Activated naive CD4-positive, alpha-beta T cell treated with anti-CD3 and anti-CD28 coated beads, Interleukin-2, amount 50 U/mL, for 72 hours (primary cell): ENCODE results near the gene FSIP1. TPM values are rescaled to one million over a fixed set of nuclear protein-coding genes. Genes with fewer than 3 reads are reported as not detected.

Source experiments
- ATAC-seq, 2 donors: fragments of 150-1000 bp; cut with Tn5 transposase; 2 replicates each; pipeline ENCODE4 v1.10.0; 2021; ENCODE audit warnings: mild to moderate bottlenecking in 2 of 2, moderate library complexity in 2 of 2
- DNase-seq, 2 donors: peaks; one replicate each; pipeline ENCODE4 v3.0.0; 2021 to 2022; ENCODE audit warnings: low spot score in 2 of 2
- H3K27ac Mint-ChIP-seq, 2 donors: one replicate each; pipeline ENCODE4 v1.8.0; 2022; ENCODE audit warnings: mild to moderate bottlenecking in 2 of 2, mixed read lengths in 2 of 2
- H3K36me3 Mint-ChIP-seq, 2 donors: one replicate each; pipeline ENCODE4 v1.8.0; 2022; ENCODE audit warnings: mixed read lengths in 2 of 2
- H3K9me3 Mint-ChIP-seq, 2 donors: one replicate each; pipeline ENCODE4 v1.8.0; 2022; ENCODE audit warnings: mixed read lengths in 2 of 2
- total RNA-seq, 2 donors: library from RNA; stranded (reverse); gene quantifications; one replicate each; pipeline ENCODE4 v1.2.3, GENCODE V29; 2022

The FSIP1 gene
- total RNA-seq, 2 donors from 2014 or later = 0.18 to 1.1 TPM

DNA sequence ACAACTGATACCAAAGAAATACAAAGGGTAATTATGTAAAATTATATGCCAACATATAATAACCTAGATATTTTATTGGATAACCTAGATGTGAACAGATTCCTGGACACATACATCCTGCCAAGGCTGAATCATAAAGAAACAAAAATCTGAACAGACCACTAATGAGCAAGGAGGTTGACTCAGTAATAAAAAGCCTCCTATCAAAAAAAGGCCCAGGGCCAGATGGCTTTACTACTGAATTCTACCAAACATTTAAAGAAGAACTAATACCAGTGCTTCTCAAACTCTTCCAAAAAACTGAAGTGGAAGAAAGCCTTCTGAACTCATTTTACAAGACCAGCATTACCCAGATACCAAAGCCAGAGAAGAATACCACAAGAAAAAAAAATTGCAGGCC, 169.4 kb downstream of the FSIP1 start:
- peaks cover 16 to 35% of the 10 kb centered on the region in 2 donors for H3K36me3 Mint-ChIP-seq
- no peak for DNase-seq
- peaks cover 22 to 26% of the 10 kb centered on the region in 2 donors for H3K9me3 Mint-ChIP-seq
- no peak for ATAC-seq
- H3K27ac Mint-ChIP-seq = no peak overlapping the region

DNA sequence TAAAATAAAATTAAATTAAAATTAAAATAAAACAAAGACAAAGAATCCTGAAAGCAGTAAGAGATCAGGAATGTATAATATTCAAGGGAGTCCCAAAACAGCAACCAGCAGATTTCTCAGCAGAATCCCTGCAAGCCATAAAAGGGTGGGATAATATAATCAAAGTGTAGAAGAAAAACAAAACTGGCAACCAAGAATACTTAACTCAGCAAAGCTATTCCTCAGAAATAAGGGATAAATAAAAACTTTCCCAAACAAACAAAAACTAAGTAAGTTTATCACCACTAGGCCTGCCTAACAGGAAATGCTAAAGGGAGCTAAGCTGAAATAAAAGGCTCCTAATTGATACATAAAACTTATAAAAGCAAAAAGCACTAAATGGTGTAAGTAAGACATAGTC, 172.0 kb downstream of the FSIP1 start:
- ATAC-seq (no peak), DNase-seq (no peak)
- peaks cover 16 to 35% of the 10 kb centered on the region in 2 donors for H3K36me3 Mint-ChIP-seq
- H3K27ac Mint-ChIP-seq = no peak overlapping the region
- peaks cover 24 to 26% of the 10 kb centered on the region in 2 donors for H3K9me3 Mint-ChIP-seq

DNA sequence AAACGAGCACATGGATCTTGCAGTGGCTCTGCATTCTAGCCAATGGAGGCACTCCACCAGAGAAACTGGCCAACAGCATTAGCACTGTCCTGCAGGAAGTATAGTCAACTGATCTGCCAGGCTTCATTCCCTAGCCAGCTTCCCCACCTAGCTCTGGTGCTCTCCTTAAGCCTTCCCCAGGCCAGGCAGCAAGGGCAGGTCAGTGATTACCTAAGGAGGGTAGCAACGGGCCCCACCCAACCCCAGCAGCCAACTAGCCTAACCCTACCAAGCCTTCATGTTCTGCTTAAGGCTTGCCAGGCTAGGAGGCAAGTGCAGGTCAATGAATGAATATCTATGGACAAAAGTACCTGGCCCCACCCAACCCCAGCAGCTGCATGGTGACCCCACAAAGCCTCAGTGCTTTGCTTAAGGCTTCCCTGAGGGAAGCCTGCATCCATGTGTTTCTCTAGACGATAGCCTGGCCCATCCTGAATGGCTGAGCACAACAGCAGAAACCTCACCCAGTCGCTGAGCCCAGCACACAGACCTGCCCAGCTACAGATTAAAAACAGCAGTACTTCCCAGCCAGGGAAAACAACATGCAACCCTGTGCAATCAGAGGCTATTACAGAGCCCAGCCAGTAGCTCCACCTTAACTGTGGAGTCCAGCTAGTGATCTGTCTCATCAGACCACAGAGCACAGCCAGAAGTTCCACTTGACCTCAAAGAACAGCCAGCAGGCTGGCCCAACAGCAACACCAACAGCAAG, 173.3 kb downstream of the FSIP1 start:
- no peak for DNase-seq
- H3K36me3 Mint-ChIP-seq = peaks cover 16 to 30% of the 10 kb centered on the region in 2 donors
- peaks cover 23 to 24% of the 10 kb centered on the region in 2 donors for H3K9me3 Mint-ChIP-seq
- no peak overlapping the region for H3K27ac Mint-ChIP-seq
- no peak for ATAC-seq

DNA sequence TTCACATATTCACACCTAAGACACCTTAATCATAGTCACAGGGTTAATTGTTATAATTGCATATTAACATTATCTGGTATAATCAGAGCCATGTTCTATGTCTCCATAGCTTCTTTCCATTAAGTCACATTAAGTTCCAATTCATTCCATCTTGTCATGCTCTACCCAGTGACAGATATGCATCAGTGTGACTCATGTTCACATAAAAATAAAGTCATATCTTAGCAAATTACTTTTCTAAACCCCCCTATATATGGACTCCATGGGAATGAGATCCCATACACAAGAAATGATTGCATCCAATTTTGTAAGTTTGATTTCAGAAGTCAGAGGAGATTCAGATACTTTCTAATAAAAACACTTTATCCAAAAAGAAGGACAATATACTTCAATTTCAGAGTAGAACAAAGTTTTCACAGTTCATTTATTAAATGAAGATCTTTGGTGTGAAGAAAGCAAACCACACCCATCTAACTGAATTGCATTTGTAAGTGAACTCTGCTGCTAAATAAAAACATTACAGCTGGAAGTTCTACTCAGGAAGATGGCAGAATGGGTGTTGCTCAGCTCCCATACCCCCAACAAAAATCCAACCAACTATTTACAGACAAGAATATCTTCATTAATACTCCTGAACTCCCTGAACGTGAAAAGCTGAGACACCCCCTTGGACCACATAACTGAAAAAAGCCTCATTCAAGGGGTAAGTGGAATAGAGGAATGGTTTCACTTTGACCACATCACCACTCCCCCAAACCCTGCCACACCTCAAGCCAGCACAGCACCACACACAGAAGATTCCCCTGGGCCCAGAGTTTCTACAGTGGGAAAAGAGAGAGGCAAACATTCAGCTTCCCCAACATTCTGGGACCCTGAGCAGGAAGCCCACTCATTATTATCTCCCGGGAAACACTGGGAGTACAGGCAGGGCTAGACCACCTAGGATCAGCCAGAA, 174.2 kb downstream of the FSIP1 start:
- H3K9me3 Mint-ChIP-seq = peaks cover 21 to 24% of the 10 kb centered on the region in 2 donors

DNA sequence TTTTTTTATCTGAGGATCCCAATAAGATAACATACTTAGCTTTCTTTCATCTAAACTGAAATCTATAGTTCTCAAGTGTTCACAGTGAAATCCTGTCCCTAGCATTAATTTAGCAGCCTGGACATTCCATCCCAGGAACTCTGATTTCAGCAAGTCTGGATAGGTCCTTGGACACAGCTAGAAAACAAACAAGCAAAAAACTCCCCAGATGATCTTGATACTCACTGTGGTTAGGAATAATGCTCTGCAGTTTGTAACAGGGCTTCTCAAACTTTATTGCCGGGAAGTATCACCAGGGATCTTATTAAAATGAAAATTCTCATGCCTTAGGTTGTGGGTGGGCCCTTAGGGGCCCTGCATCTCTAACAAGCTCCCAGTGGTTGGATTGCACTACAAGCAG, 177.5 kb downstream of the FSIP1 start:
- peaks cover 4 to 7% of the 10 kb centered on the region in 2 donors for H3K9me3 Mint-ChIP-seq
- H3K27ac Mint-ChIP-seq = no peak overlapping the region
- no peak for DNase-seq
- no peak for ATAC-seq
- H3K36me3 Mint-ChIP-seq = peaks cover 0 to 7% of the 10 kb centered on the region in 2 donors

More for the DNA sequence above, 174.2 kb downstream of the FSIP1 start:
- ATAC-seq (no peak), DNase-seq (no peak)
- no peak overlapping the region for H3K27ac Mint-ChIP-seq
- peaks cover 16 to 28% of the 10 kb centered on the region in 2 donors for H3K36me3 Mint-ChIP-seq

DNA sequence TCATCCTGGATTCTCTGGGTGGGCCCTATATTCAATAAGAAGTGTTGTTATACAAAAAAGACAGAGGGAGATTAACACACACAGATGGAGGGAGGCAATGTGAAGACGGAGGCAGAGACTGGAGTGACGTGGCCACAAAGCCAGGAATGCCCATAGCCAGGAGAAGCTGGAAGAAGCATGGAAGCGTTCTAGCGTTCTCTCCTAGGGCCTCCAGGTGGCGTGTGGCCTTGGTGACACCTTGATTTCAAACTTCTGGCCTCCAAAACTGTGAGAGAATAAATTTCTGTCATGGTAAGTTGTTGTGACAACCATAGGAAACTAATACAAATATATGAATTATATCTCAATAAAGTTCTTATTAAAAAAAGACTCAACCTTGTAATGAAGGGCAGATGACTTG, 180.5 kb downstream of the FSIP1 start:
- Mint-ChIP-seq H3K9me3 (no peaks in the 10 kb centered on the region), H3K27ac (no peak overlapping the region)
- ATAC-seq = no peak

DNA sequence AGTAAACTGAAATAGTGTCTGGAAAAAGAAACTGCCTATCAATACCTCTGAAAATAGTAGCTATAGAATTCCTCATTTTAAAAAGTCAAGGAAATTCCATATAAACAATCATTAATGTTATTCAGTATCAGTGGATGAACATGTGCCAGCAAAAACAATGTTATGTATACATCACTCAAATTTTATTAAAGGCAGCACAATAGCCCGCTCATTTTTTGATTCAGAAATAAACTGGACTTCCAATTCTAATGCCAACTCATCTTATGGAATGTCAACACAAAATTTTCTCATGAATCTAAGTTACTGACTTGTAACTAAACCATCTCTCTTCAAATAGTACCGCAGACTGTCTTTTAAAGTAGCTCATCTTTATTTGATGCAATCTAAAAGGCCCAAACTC, 182.8 kb downstream of the FSIP1 start:
- ATAC-seq (no peak), DNase-seq (no peak)
- Mint-ChIP-seq H3K9me3 (no peaks in the 10 kb centered on the region), H3K27ac (no peak overlapping the region), H3K36me3 (no peaks in the 10 kb centered on the region)

More for the DNA sequence above, 180.5 kb downstream of the FSIP1 start:
- no peaks in the 10 kb centered on the region for H3K36me3 Mint-ChIP-seq
- DNase-seq = no peak

DNA sequence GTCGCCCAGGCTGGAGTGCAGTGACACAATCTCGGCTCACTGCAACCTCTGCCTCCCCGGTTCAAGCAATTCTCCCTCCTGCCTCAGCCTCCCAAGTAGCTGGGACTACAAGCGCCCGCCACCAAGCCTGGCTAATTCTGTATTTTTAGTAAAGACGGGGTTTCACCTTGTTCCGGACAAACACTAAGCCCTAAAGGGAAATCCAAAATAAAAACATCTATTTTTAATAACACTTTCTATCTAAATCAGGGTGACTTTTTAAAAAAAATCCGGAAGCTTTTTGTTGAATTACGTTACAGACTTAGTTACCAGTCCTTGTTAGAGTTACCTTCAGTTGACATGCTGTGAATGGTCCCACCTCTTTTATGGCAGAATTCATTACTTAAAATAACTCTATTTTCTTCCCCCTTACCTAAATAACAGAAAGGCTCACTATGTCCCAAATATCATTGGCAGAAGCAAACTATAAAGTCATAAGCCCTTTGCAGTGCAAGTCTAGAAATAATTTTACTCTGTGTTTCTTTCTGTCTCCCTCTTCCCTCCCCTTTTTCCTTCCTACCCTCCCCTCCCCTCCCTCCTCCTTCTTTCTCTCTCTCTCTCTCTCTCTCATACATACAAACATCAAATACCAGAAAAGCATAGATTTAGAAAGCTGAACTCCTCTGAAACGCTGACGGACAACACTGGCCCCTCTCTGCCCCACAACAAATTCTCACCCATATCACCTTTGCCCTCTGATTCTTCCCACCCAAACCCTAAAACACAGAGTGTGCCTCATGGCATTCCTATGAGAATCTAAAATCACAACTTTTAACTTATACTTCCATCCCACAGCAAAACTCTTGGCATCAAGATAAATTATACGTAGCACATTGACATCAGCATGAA, 183.4 kb downstream of the FSIP1 start:
- Mint-ChIP-seq H3K9me3 (no peaks in the 10 kb centered on the region), H3K36me3 (no peaks in the 10 kb centered on the region), H3K27ac (no peak overlapping the region)
- ATAC-seq (no peak), DNase-seq (no peak)

DNA sequence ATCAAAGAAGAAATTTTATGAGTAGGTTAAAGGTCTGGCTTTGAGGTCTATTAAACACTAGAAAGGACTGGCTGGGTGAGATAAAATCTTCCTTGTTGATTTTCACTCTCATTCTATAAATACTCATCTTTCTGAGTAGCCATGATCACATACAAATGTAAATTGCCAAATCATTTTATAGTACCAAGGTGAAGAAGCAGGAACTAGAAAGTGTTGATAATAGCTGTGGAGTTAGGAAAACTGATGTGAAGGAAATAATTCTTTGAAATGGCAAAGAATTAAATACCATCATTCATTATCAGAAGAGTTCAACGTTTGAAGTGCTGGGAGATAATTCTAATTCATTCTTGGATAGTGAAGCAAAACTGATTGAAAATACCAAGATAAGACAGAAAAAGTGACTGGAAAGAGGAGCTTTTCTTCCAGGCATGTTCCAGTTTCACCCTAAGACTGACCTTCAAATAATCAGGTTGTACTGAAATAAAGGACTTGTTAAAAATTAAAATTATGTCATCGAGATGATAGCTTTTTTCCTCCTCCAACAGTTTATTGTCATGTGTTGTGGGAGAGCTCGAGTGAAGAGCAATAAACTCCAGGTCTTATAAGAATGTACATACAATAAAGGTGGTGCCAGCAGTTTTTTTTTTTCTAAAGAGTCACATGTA, 184.3 kb downstream of the FSIP1 start:
- ATAC-seq = no peak
- H3K27ac Mint-ChIP-seq = no peak overlapping the region
- DNase-seq = no peak
- no peaks in the 10 kb centered on the region for H3K36me3 Mint-ChIP-seq
- no peaks in the 10 kb centered on the region for H3K9me3 Mint-ChIP-seq

DNA sequence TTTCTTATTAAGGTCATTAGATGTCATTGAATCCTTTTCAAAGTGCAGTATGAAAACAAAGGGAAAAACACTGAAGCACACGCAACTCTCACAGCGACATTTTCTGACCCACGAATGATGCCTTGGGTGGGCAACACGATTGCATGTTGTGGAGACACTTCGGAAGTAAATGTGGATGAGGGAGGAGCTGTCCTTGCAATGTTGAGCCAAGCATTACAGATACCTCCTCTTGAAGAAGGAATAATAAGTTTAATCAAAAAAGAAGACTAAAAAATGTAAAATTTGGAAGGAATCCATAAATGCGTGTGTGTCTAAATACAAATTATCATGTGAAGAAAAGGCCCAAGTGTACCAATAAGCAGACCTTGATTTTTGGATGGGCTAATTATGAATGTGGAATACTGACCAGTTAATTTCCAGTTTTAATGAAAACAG, 184.9 kb downstream of the FSIP1 start:
- no peak for DNase-seq
- ATAC-seq = no peak
- Mint-ChIP-seq H3K36me3 (no peaks in the 10 kb centered on the region), H3K27ac (no peak overlapping the region), H3K9me3 (no peaks in the 10 kb centered on the region)

DNA sequence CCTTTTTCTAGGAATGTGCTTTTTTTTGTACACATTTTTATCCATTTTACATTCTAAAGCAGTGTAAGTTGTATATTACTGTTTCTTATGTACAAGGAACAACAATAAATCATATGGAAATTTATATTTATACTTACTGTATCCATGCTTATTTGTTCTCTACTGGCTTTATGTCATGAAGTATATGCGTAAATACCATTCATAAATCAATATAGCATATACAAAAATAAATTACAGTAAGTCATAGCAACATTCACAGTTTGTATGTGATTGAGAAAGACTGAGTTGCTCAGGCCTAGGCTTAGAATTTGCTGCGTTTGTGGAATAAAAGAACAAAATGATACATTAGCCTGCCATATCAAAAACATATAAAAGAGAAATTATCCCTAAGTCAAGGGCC, 185.3 kb downstream of the FSIP1 start:
- H3K9me3 Mint-ChIP-seq = no peaks in the 10 kb centered on the region
- DNase-seq (no peak), ATAC-seq (no peak)
- no peak overlapping the region for H3K27ac Mint-ChIP-seq
- no peaks in the 10 kb centered on the region for H3K36me3 Mint-ChIP-seq

DNA sequence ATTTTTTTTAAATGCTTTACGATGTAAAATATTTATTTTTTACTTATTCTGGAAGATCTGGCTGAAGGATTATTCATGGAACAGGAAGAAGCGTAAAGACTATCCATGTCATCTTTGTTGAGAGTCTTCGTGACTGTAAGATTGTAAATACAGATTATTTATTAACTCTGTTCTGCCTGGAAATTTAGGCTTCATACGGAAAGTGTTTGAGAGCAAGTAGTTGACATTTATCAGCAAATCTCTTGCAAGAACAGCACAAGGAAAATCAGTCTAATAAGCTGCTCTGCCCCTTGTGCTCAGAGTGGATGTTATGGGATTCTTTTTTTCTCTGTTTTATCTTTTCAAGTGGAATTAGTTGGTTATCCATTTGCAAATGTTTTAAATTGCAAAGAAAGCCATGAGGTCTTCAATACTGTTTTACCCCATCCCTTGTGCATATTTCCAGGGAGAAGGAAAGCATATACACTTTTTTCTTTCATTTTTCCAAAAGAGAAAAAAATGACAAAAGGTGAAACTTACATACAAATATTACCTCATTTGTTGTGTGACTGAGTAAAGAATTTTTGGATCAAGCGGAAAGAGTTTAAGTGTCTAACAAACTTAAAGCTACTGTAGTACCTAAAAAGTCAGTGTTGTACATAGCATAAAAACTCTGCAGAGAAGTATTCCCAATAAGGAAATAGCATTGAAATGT, 186.1 kb downstream of the FSIP1 start:
- H3K36me3 Mint-ChIP-seq = no peaks in the 10 kb centered on the region
- no peak overlapping the region for H3K27ac Mint-ChIP-seq
- H3K9me3 Mint-ChIP-seq = no peaks in the 10 kb centered on the region
- no peak for ATAC-seq
- DNase-seq = no peak

DNA sequence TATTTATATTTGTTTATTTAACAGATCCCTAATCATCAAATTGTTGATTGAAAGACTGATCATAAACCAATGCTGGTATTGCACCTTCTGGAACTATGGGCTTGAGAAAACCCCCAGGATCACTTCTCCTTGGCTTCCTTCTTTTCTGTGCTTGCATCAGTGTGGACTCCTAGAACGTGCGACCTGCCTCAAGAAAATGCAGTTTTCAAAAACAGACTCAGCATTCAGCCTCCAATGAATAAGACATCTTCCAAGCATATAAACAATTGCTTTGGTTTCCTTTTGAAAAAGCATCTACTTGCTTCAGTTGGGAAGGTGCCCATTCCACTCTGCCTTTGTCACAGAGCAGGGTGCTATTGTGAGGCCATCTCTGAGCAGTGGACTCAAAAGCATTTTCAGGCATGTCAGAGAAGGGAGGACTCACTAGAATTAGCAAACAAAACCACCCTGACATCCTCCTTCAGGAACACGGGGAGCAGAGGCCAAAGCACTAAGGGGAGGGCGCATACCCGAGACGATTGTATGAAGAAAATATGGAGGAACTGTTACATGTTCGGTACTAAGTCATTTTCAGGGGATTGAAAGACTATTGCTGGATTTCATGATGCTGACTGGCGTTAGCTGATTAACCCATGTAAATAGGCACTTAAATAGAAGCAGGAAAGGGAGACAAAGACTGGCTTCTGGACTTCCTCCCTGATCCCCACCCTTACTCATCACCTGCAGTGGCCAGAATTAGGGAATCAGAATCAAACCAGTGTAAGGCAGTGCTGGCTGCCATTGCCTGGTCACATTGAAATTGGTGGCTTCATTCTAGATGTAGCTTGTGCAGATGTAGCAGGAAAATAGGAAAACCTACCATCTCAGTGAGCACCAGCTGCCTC, 187.1 kb downstream of the FSIP1 start:
- no peak overlapping the region for H3K27ac Mint-ChIP-seq
- H3K9me3 Mint-ChIP-seq = no peaks in the 10 kb centered on the region
- no peaks in the 10 kb centered on the region for H3K36me3 Mint-ChIP-seq
- no peak for DNase-seq
- ATAC-seq = no peak

DNA sequence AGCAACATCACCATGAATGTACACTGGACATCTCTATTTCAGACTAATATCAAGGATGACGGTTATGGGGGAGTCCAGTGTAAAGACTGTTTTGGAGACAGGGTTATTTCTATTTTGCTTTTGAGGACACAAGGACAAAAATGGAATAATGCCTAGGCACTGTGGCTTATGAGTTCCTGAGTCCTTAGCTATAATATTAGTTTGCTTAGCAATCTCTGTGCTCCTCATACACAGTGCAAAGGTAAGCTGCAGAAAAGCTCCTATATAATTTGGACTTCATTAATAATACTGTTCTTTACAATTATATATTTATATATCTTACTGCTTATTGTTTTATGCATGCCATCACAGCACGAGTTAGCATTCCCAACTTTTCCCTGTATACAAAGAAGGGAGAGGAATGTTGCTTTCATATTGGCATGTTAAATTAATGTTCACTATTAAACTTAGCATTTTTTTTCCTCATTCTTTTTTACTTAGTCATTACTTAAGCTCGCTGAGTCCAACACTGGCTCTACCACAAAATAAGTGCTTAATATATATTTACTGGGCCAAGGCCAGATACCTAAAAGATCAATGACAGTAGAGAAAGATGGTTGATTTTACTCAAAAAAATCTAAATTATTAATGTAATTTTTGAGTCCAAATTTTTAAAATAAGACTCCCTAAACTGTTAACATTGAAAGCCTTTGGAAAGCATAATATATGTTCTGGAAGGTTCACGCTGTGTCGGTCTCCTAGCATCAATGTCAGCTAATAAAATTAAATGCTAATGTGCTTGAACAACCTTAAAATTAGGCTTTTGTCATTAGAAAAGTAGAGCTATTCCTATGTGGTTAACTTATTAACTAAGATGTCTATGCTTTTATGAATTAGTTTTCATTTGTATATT, 187.9 kb downstream of the FSIP1 start:
- Mint-ChIP-seq H3K27ac (no peak overlapping the region), H3K36me3 (no peaks in the 10 kb centered on the region), H3K9me3 (no peaks in the 10 kb centered on the region)
- ATAC-seq = no peak
- no peak for DNase-seq
